Stomach (tissue), 9 donors: ENCODE results near the gene RANBP6. TPM values are rescaled to one million over a fixed set of nuclear protein-coding genes. Genes with fewer than 3 reads are reported as not detected.
A peak's percentile ranks its signal among the peaks of the same experiment; 100 is the strongest.

Source experiments
- DNase-seq, 2 donors: peaks; one replicate each; pipeline versions ENCODE4 v3.0.0 to v3.0.0-alpha.2; 2013 to 2019
- H3K27ac ChIP-seq, 5 donors: fragments of 200-600 bp in 4 of 5; sonication (generic) in 4 of 5; one replicate each; pipeline ENCODE4 v1.5.1; 2013 to 2019; ENCODE audit warnings: mild to moderate bottlenecking in 1 of 5, moderate library complexity in 1 of 5
- H3K27me3 ChIP-seq, 3 donors: fragments of 200-600 bp; sonication (generic); one replicate each; pipeline ENCODE4 v1.5.1; 2017 to 2019; ENCODE audit warnings: mixed run types in 1 of 3
- H3K36me3 ChIP-seq, 4 donors: fragments of 200-600 bp; sonication (generic); 1 replicate in 3 of 4; 2 replicates in 1 of 4; pipeline ENCODE4 v1.5.1; 2016 to 2019
- H3K4me1 ChIP-seq, 4 donors: fragments of 200-600 bp; sonication (generic); one replicate each; pipeline ENCODE4 v1.5.1; 2016 to 2019
- H3K4me3 ChIP-seq, 4 donors: fragments of 200-600 bp; sonication (generic) in 3 of 4; one replicate each; pipeline ENCODE4 v1.5.1; 2016 to 2019; ENCODE audit warnings: mild to moderate bottlenecking in 1 of 4
- H3K9me3 ChIP-seq, 4 donors: fragments of 200-600 bp; sonication (generic); one replicate each; pipeline ENCODE4 v1.5.1; 2016 to 2019
- EP300 ChIP-seq: sonication (generic); formaldehyde crosslinking; IDR thresholded peaks from one replicate; pipeline ENCODE4 v1.6.1; 2017; ENCODE audit warnings: antibody characterized with exemption
- POLR2A ChIP-seq, 4 donors: fragments of 450-650 bp; IDR thresholded peaks; one replicate each; pipeline ENCODE4 v1.6.1; 2016; ENCODE audit warnings: antibody characterized with exemption in 4 of 4, control low read depth in 2 of 4, mild to moderate bottlenecking in 1 of 4, moderate library complexity in 1 of 4
- POLR2AphosphoS5 ChIP-seq, 3 donors: sonication (generic); formaldehyde crosslinking; IDR thresholded peaks; one replicate each; pipeline ENCODE4 v1.6.1; 2016; ENCODE audit warnings: antibody characterized with exemption in 3 of 3
- WGBS, 5 donors: extraction: QIAGEN DNeasy Blood & Tissue Kit in 3 of 5; methylation state at CpG; one replicate each; pipeline versions ENCODE4 v1.1.5 to v1.1.7; 2013 to 2018; 5-methylcytosine and 5-hydroxymethylcytosine counted together
- intact Hi-C: fragments of 100-400 bp; cut with DNase I; formaldehyde crosslinking; loops from one replicate; pipeline ENCODE4 v1.15.1; 2023; ENCODE audit warnings: low total_unique reads
- polyA plus RNA-seq, 3 donors: library from polyadenylated mRNA; stranded (reverse); fragments of 200-250 nt; gene quantifications; one replicate each; pipeline ENCODE4 v1.2.3, GENCODE V29; 2013
- total RNA-seq, 5 donors: library from RNA; depleted of rRNA; stranded (reverse); fragments of >200 nt; gene quantifications; one replicate each; pipeline versions ENCODE4 v1.1.0 to v1.2.3, GENCODE V29; 2014 to 2016
- TF ChIP-seq, protein P1 (sequence below), 7 experiments: fragments of 450-650 bp in 4 of 7; fragments of 200-600 bp in 3 of 7; sonication (generic) in 3 of 7; IDR thresholded peaks; one replicate each; pipeline ENCODE4 v1.5.1; 2016 to 2019; ENCODE audit warnings: antibody characterized with exemption in 7 of 7, control low read depth in 2 of 7, mild to moderate bottlenecking in 1 of 7
- donor health status: healthy with polysubstance abuse.
- donor health status: Bipolar disorder and iron deficiency.
- donor health status: healthy.

The RANBP6 gene
- total and polyA plus RNA-seq, 8 donors = 1.7 to 34.8 (median 5.4) TPM

DNA sequence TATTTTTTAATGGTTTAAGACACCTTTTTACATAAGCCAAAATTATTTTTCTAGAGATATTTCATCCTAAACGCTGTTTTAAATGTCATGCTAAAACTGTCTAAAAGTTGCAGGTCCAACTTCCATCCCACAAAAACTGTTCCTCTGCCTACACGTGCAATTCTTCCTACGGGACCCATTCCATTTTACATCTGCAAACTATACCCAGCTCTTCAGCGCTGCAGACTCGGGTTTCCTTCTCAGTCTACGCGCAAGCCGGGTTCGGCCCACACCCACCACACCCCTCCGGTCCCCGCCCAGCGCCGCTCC lies 8.7 kb downstream of the RANBP6 start:
- Histone ChIP-seq H3K9me3 (no peaks in the 10 kb centered on the region), H3K4me1 (peaks cover 12 to 68% (median 40%) of the 10 kb centered on the region in 4 donors), H3K27ac (peak overlapping the region; percentile 96 to 100 (median 99)), H3K27me3 (no peaks in the 10 kb centered on the region), H3K4me3 (peak overlapping the region; percentile 69 to 94 (median 82)), H3K36me3 (peaks cover 0 to 12% (median 9%) of the 10 kb centered on the region in 4 donors)
- WGBS, 5 donors = 0 to 2% (median 0%) methylated on average over 13 of the region's 13 CpGs
- intact Hi-C loops = no loop called here
- DNase-seq = no peak
- TF ChIP-seq EP300 = no peak
- TF ChIP-seq, protein P1, sequence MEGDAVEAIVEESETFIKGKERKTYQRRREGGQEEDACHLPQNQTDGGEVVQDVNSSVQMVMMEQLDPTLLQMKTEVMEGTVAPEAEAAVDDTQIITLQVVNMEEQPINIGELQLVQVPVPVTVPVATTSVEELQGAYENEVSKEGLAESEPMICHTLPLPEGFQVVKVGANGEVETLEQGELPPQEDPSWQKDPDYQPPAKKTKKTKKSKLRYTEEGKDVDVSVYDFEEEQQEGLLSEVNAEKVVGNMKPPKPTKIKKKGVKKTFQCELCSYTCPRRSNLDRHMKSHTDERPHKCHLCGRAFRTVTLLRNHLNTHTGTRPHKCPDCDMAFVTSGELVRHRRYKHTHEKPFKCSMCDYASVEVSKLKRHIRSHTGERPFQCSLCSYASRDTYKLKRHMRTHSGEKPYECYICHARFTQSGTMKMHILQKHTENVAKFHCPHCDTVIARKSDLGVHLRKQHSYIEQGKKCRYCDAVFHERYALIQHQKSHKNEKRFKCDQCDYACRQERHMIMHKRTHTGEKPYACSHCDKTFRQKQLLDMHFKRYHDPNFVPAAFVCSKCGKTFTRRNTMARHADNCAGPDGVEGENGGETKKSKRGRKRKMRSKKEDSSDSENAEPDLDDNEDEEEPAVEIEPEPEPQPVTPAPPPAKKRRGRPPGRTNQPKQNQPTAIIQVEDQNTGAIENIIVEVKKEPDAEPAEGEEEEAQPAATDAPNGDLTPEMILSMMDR (IDR thresholded peaks at IDR 0.05) = no peak
- TF ChIP-seq POLR2AphosphoS5 (IDR thresholded peaks at IDR 0.05) = no peak
- TF ChIP-seq POLR2A (IDR thresholded peaks at IDR 0.05) = no peak

- TF ChIP-seq POLR2AphosphoS5 (IDR thresholded peaks at IDR 0.05) = no peak
- no peak for TF ChIP-seq POLR2A (IDR thresholded peaks at IDR 0.05)
- no peak for TF ChIP-seq EP300
- TF ChIP-seq, protein P1 (IDR thresholded peaks at IDR 0.05) = no peak
- H3K4me3 ChIP-seq = no peak overlapping the region
- no peaks in the 10 kb centered on the region for H3K27me3 ChIP-seq
- peaks cover 0 to 10% (median 4%) of the 10 kb centered on the region in 4 donors for H3K36me3 ChIP-seq
- H3K27ac ChIP-seq = no peak overlapping the region
- peaks cover 11 to 81% (median 40%) of the 10 kb centered on the region in 4 donors for H3K4me1 ChIP-seq
- DNase-seq = no peak
- no peaks in the 10 kb centered on the region for H3K9me3 ChIP-seq
- 88 to 95% (median 91%) methylated on average over 2 of the region's 2 CpGs for WGBS, 5 donors
- intact Hi-C loops = no loop called here
Measured at GRCh38 chr9:6000955-6001354, 14.5 kb downstream of the RANBP6 start.

DNA sequence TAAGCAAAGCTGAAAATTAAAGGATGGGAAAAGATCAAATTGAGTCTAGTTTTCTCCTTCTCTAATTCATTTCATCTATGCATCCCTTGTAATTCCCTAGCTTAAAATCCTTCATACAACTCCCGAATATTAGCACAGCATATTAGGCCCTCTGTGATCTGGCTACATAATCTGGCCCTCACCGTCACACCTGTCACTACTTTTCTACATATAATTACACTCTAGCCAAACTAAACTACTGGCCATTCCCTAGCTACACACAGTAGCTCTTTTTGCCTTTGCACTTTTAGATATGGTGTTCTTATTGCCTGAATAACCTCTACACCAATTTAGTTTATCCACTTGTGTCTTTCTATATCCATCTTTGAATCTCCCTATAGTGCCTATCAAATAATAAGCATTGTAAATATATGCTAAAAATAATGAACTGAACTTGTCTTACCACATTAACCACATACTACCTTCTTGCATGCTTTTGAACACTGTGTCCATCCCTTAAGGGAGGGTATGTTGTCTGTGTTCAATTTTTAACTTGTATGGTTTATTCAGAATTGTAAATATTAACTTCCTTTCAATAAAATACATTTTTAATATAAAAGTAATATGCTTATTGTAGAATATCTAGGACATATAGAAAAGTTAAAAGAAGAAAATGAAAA lies 15.9 kb downstream of the RANBP6 start:
- no peak overlapping the region for H3K4me3 ChIP-seq
- TF ChIP-seq POLR2AphosphoS5 (IDR thresholded peaks at IDR 0.05) (no peak), EP300 (no peak)
- TF ChIP-seq, protein P1 (IDR thresholded peaks at IDR 0.05) = no peak
- H3K27ac ChIP-seq = no peak overlapping the region
- intact Hi-C loops = no loop called here
- no peak for DNase-seq
- WGBS, 5 donors = 82 to 100% (median 93%) methylated on average over 2 of the region's 2 CpGs
- no peaks in the 10 kb centered on the region for H3K27me3 ChIP-seq
- peaks cover 0 to 80% (median 33%) of the 10 kb centered on the region in 4 donors for H3K4me1 ChIP-seq
- no peaks in the 10 kb centered on the region for H3K9me3 ChIP-seq
- H3K36me3 ChIP-seq = peaks cover 0 to 1% (median under 1%) of the 10 kb centered on the region in 4 donors

DNA sequence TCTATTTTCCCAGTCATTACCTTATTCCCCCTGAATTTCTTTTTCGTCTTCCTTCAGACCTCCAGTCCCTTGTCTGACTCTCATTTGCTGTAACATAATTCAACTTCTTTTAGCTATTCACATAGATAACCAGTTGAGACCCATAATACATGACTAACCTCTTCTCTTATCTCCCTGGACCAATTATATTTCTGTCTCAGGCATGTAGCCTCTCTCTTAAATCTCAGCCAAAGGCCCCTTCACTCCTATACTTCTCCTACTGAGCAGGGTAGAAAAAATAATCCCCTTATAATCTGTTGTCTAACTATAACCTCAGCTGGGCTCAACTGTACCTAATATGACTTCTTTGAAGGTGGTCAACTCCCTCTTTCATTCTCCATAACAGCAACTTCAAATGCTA lies 20.9 kb downstream of the RANBP6 start:
- TF ChIP-seq, protein P1 (IDR thresholded peaks at IDR 0.05) = no peak
- TF ChIP-seq EP300 (no peak), POLR2AphosphoS5 (IDR thresholded peaks at IDR 0.05) (no peak), POLR2A (IDR thresholded peaks at IDR 0.05) (no peak)
- H3K9me3 ChIP-seq = no peaks in the 10 kb centered on the region
- WGBS, 5 donors = 89 to 100% (median 91%) methylated on average over 1 of the region's 1 CpG
- no peak overlapping the region for H3K4me3 ChIP-seq
- intact Hi-C loops = no loop called here
- no peak overlapping the region for H3K27ac ChIP-seq
- H3K4me1 ChIP-seq = peaks cover 0 to 61% (median 27%) of the 10 kb centered on the region in 4 donors
- no peaks in the 10 kb centered on the region for H3K27me3 ChIP-seq
- H3K36me3 ChIP-seq = no peaks in the 10 kb centered on the region
- DNase-seq = no peak
